OCI-LY7 (cell line): ENCODE data around the gene NIF3L1.
A peak's percentile ranks its signal among the peaks of the same experiment; 100 is the strongest.

Experiments
- EZH2phosphoT487 ChIP-seq: fragments of 200-600 bp; sonication (generic); IDR thresholded peaks from 2 replicates; pipeline ENCODE4 v1.6.1; 2018; ENCODE audit warnings: low read depth, borderline replicate concordance, mild to moderate bottlenecking, mixed run types, antibody characterized with exemption, low read length, moderate library complexity, mixed read lengths
- TF ChIP-seq, protein P1 (sequence below): fragments of 200-600 bp; sonication (generic); conservative IDR thresholded peaks from 2 replicates; pipeline ENCODE4 v1.5.1; 2014; ENCODE audit warnings: mild to moderate bottlenecking, antibody characterized with exemption, low read length, moderate library complexity, mixed read lengths

DNA sequence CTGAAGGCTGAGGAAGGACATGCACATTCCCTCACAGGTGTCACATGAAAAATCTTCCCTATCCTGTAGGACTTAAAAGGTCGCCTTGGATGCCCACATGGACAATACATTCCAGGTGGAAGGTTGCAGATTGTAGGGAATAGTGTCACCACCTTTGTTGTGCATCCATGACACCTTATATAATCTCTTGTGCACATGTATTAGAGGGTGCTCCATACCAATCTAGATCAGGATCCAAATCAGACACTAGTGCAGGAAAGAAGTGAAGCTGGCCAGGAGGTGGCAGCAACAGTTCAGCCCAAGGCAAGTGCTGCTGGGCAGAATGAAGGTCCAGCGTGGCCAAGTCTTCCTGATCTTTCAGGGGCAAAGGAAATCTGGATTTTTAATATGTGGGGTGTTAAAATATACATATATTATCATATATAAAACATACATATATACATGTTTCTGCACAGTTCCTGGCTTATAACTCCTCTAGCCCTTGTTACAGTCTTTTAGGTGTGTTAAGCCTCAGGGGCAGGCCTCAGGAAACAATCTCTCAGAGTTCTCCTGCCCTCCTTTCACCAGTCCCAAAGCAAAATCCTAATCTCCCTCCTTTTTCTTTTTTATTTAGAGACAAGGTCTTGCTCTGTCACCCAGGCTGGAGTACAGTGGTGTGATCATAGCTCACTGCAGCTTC is 16.6 kb downstream of the NIF3L1 start:
- TF ChIP-seq, protein P1, sequence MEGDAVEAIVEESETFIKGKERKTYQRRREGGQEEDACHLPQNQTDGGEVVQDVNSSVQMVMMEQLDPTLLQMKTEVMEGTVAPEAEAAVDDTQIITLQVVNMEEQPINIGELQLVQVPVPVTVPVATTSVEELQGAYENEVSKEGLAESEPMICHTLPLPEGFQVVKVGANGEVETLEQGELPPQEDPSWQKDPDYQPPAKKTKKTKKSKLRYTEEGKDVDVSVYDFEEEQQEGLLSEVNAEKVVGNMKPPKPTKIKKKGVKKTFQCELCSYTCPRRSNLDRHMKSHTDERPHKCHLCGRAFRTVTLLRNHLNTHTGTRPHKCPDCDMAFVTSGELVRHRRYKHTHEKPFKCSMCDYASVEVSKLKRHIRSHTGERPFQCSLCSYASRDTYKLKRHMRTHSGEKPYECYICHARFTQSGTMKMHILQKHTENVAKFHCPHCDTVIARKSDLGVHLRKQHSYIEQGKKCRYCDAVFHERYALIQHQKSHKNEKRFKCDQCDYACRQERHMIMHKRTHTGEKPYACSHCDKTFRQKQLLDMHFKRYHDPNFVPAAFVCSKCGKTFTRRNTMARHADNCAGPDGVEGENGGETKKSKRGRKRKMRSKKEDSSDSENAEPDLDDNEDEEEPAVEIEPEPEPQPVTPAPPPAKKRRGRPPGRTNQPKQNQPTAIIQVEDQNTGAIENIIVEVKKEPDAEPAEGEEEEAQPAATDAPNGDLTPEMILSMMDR = peak; percentile 87
- TF ChIP-seq EZH2phosphoT487 = no peak
